SK-N-SH (cell line): ENCODE results near the gene VWA3A. TPM values are rescaled to one million over a fixed set of nuclear protein-coding genes. Genes with fewer than 3 reads are reported as not detected.

Experiments used
- CTCF ChIA-PET: fragments of 300-600, 350-600 bp; formaldehyde crosslinking; extraction: SDS; loops from one replicate; lab custom pipeline; 2021; lab: Yijun Ruan, JAX
- POLR2A ChIA-PET: fragments of 350-600 bp; sonication (Branson Sonifier 250); formaldehyde crosslinking; extraction: SDS; loops from one replicate; lab custom pipeline; 2020; ENCODE audit warnings: antibody characterized with exemption, inconsistent platforms; lab: Yijun Ruan, JAX
- DNase-seq: peaks from one replicate; pipeline ENCODE4 v3.0.0; 2012
- H2AFZ ChIP-seq: fragments of 200-600 bp; sonication (generic); 2 replicates; pipeline ENCODE4 v1.8.1; 2016; ENCODE audit warnings: antibody characterized with exemption, mild to moderate bottlenecking, low read depth
- H3F3A ChIP-seq: fragments of 200-600 bp; sonication (generic); replicated peaks from 2 replicates; pipeline ENCODE3; 2016; ENCODE audit warnings: antibody characterized with exemption, mild to moderate bottlenecking; ENCODE audit not compliant: insufficient read depth
- H3K27ac ChIP-seq, 2 experiments: fragments of 200-500 bp in 1 of 2; fragments of 200-600 bp in 1 of 2; sonication (Bioruptor generic) in 1 of 2; sonication (generic), shearing (Covaris generic) in 1 of 2; 2 replicates each; pipeline versions ENCODE4 v1.5.1 to v1.6.1; 2014 to 2016; ENCODE audit warnings: low read depth in 2 of 2, inconsistent platforms in 1 of 2, low read length in 1 of 2, mild to moderate bottlenecking in 1 of 2, mixed read lengths in 1 of 2
- H3K27me3 ChIP-seq: fragments of 200-600 bp; sonication (generic), shearing (Covaris generic); 2 replicates; pipeline ENCODE4 v1.6.1; 2016; ENCODE audit warnings: mixed run types; ENCODE audit not compliant: insufficient read depth
- H3K36me3 ChIP-seq, 2 experiments: fragments of 200-500 bp in 1 of 2; fragments of 200-600 bp in 1 of 2; sonication (Bioruptor generic) in 1 of 2; sonication (generic) in 1 of 2; replicated peaks in 1 of 2; 2 replicates each; pipeline versions ENCODE3 to v1.5.1; 2014 to 2016; ENCODE audit warnings: low read length in 1 of 2, mild to moderate bottlenecking in 1 of 2; ENCODE audit not compliant: insufficient read depth in 2 of 2, control insufficient read depth in 1 of 2
- H3K4me1 ChIP-seq, 2 experiments: fragments of 200-500 bp in 1 of 2; fragments of 200-600 bp in 1 of 2; sonication (Bioruptor generic) in 1 of 2; sonication (generic), shearing (Covaris generic) in 1 of 2; 2 replicates each; pipeline versions ENCODE4 v1.5.1 to v1.6.1; 2014 to 2016; ENCODE audit warnings: low read depth in 1 of 2, low read length in 1 of 2, mixed run types in 1 of 2; ENCODE audit not compliant: insufficient read depth in 2 of 2, control insufficient read depth in 1 of 2
- H3K4me2 ChIP-seq: fragments of 200-600 bp; sonication (generic), shearing (Covaris generic); 2 replicates; pipeline ENCODE4 v1.6.1; 2017; ENCODE audit warnings: mixed run types
- H3K4me3 ChIP-seq, 2 experiments: fragments of 200-500 bp in 1 of 2; fragments of 200-600 bp in 1 of 2; sonication (Bioruptor generic) in 1 of 2; sonication (generic), shearing (Covaris generic) in 1 of 2; 2 replicates each; pipeline versions ENCODE4 v1.5.1 to v1.8.1; 2014 to 2016; ENCODE audit warnings: low read depth in 2 of 2, inconsistent platforms in 1 of 2, low read length in 1 of 2, mild to moderate bottlenecking in 1 of 2, mixed read lengths in 1 of 2, moderate library complexity in 1 of 2
- H3K79me2 ChIP-seq: fragments of 200-600 bp; sonication (generic); 2 replicates; pipeline ENCODE4 v1.8.1; 2017; ENCODE audit warnings: mild to moderate bottlenecking; ENCODE audit not compliant: insufficient read depth
- H3K9ac ChIP-seq: fragments of 200-600 bp; sonication (generic); 2 replicates; pipeline ENCODE4 v1.6.1; 2017; ENCODE audit warnings: mixed run types
- H3K9me2 ChIP-seq: fragments of 200-600 bp; sonication (generic); 2 replicates; pipeline ENCODE4 v1.6.1; 2017; ENCODE audit warnings: mixed run types
- H3K9me3 ChIP-seq: fragments of 200-600 bp; sonication (generic); 2 replicates; pipeline ENCODE4 v1.6.1; 2017; ENCODE audit warnings: mixed run types, mild to moderate bottlenecking, moderate library complexity
- H4K20me1 ChIP-seq: fragments of 200-600 bp; sonication (generic); 2 replicates; pipeline ENCODE4 v1.6.1; 2017; ENCODE audit warnings: mild to moderate bottlenecking, mixed run types; ENCODE audit not compliant: insufficient read depth
- CHD2 ChIP-seq: fragments of 150-350 bp; IDR thresholded peaks from 2 replicates; pipeline ENCODE4 v1.6.1; 2018; ENCODE audit warnings: low read length; ENCODE audit not compliant: partially characterized antibody
- EP300 ChIP-seq, 2 experiments: IDR thresholded peaks; 2 replicates each; pipeline versions ENCODE4 v1.4.0 to v1.6.1; 2012; ENCODE audit warnings: borderline replicate concordance in 1 of 2, low read depth in 1 of 2, low read length in 1 of 2
- FOSL2 ChIP-seq: IDR thresholded peaks from 2 replicates; pipeline ENCODE4 v1.4.0; 2012; ENCODE audit warnings: low read depth, mild to moderate bottlenecking, moderate library complexity, borderline replicate concordance
- FOXJ3 ChIP-seq: sonication (generic); formaldehyde crosslinking; IDR thresholded peaks from 2 replicates; pipeline ENCODE4 v1.5.1; 2020; ENCODE audit warnings: mild to moderate bottlenecking, missing genetic modification reagents
- JUND ChIP-seq: IDR thresholded peaks from 2 replicates; pipeline ENCODE4 v1.4.0; 2012
- MAX ChIP-seq: IDR thresholded peaks from 2 replicates; pipeline ENCODE4 v1.4.0; 2012; ENCODE audit warnings: low read depth
- MXI1 ChIP-seq: IDR thresholded peaks from 2 replicates; pipeline ENCODE4 v1.6.1; 2012; ENCODE audit warnings: mild to moderate bottlenecking, low read depth, low read length, improper control_type of control experiment
- NFIC ChIP-seq: IDR thresholded peaks from 2 replicates; pipeline ENCODE4 v1.4.0; 2012; ENCODE audit warnings: borderline replicate concordance
- NRF1 ChIP-seq: IDR thresholded peaks from 2 replicates; pipeline ENCODE4 v1.6.1; 2012; ENCODE audit warnings: low read depth, mild to moderate bottlenecking, low read length
- REST ChIP-seq: IDR thresholded peaks from 2 replicates; pipeline ENCODE4 v1.6.1; 2012; ENCODE audit warnings: mild to moderate bottlenecking, low read depth, low read length, moderate library complexity
- RFX5 ChIP-seq: IDR thresholded peaks from 2 replicates; pipeline ENCODE4 v1.6.1; 2012; ENCODE audit warnings: mild to moderate bottlenecking, improper control_type of control experiment, low read length
- RXRA ChIP-seq: IDR thresholded peaks from 2 replicates; pipeline ENCODE4 v1.4.0; 2012; ENCODE audit warnings: low read depth, mild to moderate bottlenecking, borderline replicate concordance
- TAF1 ChIP-seq: IDR thresholded peaks from 2 replicates; pipeline ENCODE4 v1.6.1; 2012; ENCODE audit warnings: low read depth, mild to moderate bottlenecking, low read length, moderate library complexity, borderline replicate concordance
- TEAD4 ChIP-seq: IDR thresholded peaks from 2 replicates; pipeline ENCODE4 v1.4.0; 2012; ENCODE audit warnings: mild to moderate bottlenecking, borderline replicate concordance; ENCODE audit not compliant: insufficient read depth
- USF1 ChIP-seq: IDR thresholded peaks from 2 replicates; pipeline ENCODE4 v1.4.0; 2012; ENCODE audit warnings: low read depth, borderline replicate concordance
- USF2 ChIP-seq: fragments of 150-350 bp; IDR thresholded peaks from 2 replicates; pipeline ENCODE4 v1.6.1; 2017; ENCODE audit warnings: antibody characterized with exemption, low read length, low read depth, borderline replicate concordance
- YY1 ChIP-seq: IDR thresholded peaks from 2 replicates; pipeline ENCODE4 v1.4.0; 2012; ENCODE audit warnings: low read depth, mild to moderate bottlenecking
- ZBTB33 ChIP-seq: IDR thresholded peaks from 2 replicates; pipeline ENCODE4 v1.4.0; 2012; ENCODE audit warnings: low read depth, borderline replicate concordance
- WGBS: methylation state at CpG from one replicate; pipeline ENCODE4 v1.1.6; 2017; ENCODE audit warnings: low lambda C conversion rate; 5-methylcytosine and 5-hydroxymethylcytosine counted together
- polyA plus RNA-seq, 3 experiments: library from polyadenylated mRNA; depleted of rRNA; stranded (reverse); fragments of >200 nt; gene quantifications; 2 replicates each; pipeline ENCODE4 v1.2.3, GENCODE V29; 2012

The VWA3A gene
- polyA plus RNA-seq, 1 of the 3 experiments (the other 2 are of a cell fraction) = not detected

- Histone ChIP-seq H3K4me2 (no peak overlapping the region), H4K20me1 (no peaks in the 10 kb centered on the region), H3K27me3 (no peaks in the 10 kb centered on the region; the same call in 1 of the 2 replicates), H3K4me1 (peaks cover 0 to 3% of the 10 kb centered on the region in 2 experiments; a peak in 1 of 4 replicates), H3K36me3 (no peaks in the 10 kb centered on the region), H3K9me2 (no peaks in the 10 kb centered on the region), H2AFZ (no peak overlapping the region), H3K9ac (no peak overlapping the region), H3K79me2 (no peaks in the 10 kb centered on the region), H3K27ac (no peak overlapping the region), H3K4me3 (no peak overlapping the region), H3K9me3 (no peaks in the 10 kb centered on the region), H3F3A (no peaks in the 10 kb centered on the region)
- no peak for TF ChIP-seq USF2
- TF ChIP-seq NFIC = no peak
- TF ChIP-seq RXRA = no peak
- TF ChIP-seq MXI1 = no peak
- no peak for TF ChIP-seq CHD2
- TF ChIP-seq NRF1 = no peak
- no peak for TF ChIP-seq EP300 (IDR thresholded peaks at IDR 0.05; ENCODE audit: borderline replicate concordance in 1 of 2, low read depth in 1 of 2, low read length in 1 of 2)
- no peak for TF ChIP-seq FOXJ3 (CRISPR knock-in tag)
- no peak for TF ChIP-seq RFX5
- no peak for TF ChIP-seq TAF1
- TF ChIP-seq MAX = no peak
- ChIA-PET CTCF (no interaction called here), POLR2A (no interaction called here)
- no peak for DNase-seq
These were observed 29.9 kb downstream of the VWA3A start for GRCh38 chr16:22122239-22122638.

GRCh38 chr16:22123146-22123545 lies 30.8 kb downstream of the VWA3A start:
- no peaks in the 10 kb centered on the region for H3F3A ChIP-seq
- H3K79me2 ChIP-seq = no peaks in the 10 kb centered on the region
- no peaks in the 10 kb centered on the region for H3K4me1 ChIP-seq
- DNase-seq = no peak
- ChIA-PET POLR2A (no interaction called here), CTCF (no interaction called here)
- no peaks in the 10 kb centered on the region; the same call in 1 of the 2 replicates for H3K27me3 ChIP-seq
- no peak overlapping the region for H2AFZ ChIP-seq
- no peaks in the 10 kb centered on the region for H3K9me2 ChIP-seq
- no peaks in the 10 kb centered on the region for H3K9me3 ChIP-seq
- no peak overlapping the region for H3K4me3 ChIP-seq
- no peaks in the 10 kb centered on the region for H3K36me3 ChIP-seq
- no peak overlapping the region for H3K4me2 ChIP-seq
- H3K9ac ChIP-seq = no peak overlapping the region
- no peaks in the 10 kb centered on the region for H4K20me1 ChIP-seq
- WGBS = 29% methylated on average over 3 of the region's 3 CpGs
- no peak overlapping the region for H3K27ac ChIP-seq
- no peak for TF ChIP-seq EP300 (IDR thresholded peaks at IDR 0.05; ENCODE audit: borderline replicate concordance in 1 of 2, low read depth in 1 of 2, low read length in 1 of 2)
- TF ChIP-seq ZBTB33 = no peak
- TF ChIP-seq TEAD4 = no peak
- TF ChIP-seq USF1 = no peak
- TF ChIP-seq JUND = no peak
- TF ChIP-seq FOSL2 = no peak
- TF ChIP-seq YY1 = no peak
- no peak for TF ChIP-seq MAX
- no peak for TF ChIP-seq TAF1
- no peak for TF ChIP-seq RFX5
- no peak for TF ChIP-seq RXRA
- TF ChIP-seq REST = no peak
